Hepatocyte (in vitro differentiated cells): ENCODE measurements around the gene SLCO2A1. TPM values are rescaled to one million over a fixed set of nuclear protein-coding genes. Genes with fewer than 3 reads are reported as not detected.
A peak's percentile ranks its signal among the peaks of the same experiment; 100 is the strongest.

Experiments
- DNase-seq: peaks from one replicate; pipeline ENCODE4 v3.0.0-alpha.2; 2016; ENCODE audit warnings: low spot score
- H2AFZ ChIP-seq: fragments of 200-600 bp; sonication (generic); 2 replicates; pipeline ENCODE4 v1.6.0; 2016; ENCODE audit warnings: antibody characterized with exemption, mild to moderate bottlenecking
- H3K27ac ChIP-seq: fragments of 200-600 bp; sonication (generic); 2 replicates; pipeline ENCODE4 v1.5.1; 2016; ENCODE audit warnings: mild to moderate bottlenecking
- H3K27me3 ChIP-seq: fragments of 200-600 bp; sonication (generic); 2 replicates; pipeline ENCODE4 v1.6.1; 2016
- H3K36me3 ChIP-seq: fragments of 200-600 bp; sonication (generic); replicated peaks from 2 replicates; pipeline ENCODE4 v1.5.1; 2016; ENCODE audit warnings: low read depth; ENCODE audit not compliant: insufficient read depth
- H3K4me1 ChIP-seq: fragments of 200-600 bp; sonication (generic); 2 replicates; pipeline ENCODE4 v1.5.1; 2016; ENCODE audit warnings: mild to moderate bottlenecking, moderate library complexity; ENCODE audit not compliant: insufficient read depth
- H3K4me2 ChIP-seq: fragments of 200-600 bp; sonication (generic); 2 replicates; pipeline ENCODE4 v1.6.0; 2016
- H3K4me3 ChIP-seq: fragments of 200-600 bp; sonication (generic); 2 replicates; pipeline ENCODE4 v1.5.1; 2016; ENCODE audit warnings: mild to moderate bottlenecking
- H3K79me2 ChIP-seq: fragments of 200-600 bp; sonication (generic); 2 replicates; pipeline ENCODE4 v1.6.0; 2017; ENCODE audit warnings: mild to moderate bottlenecking
- H3K9me2 ChIP-seq: fragments of 200-600 bp; sonication (generic); replicated peaks from 2 replicates; pipeline ENCODE4 v1.6.0; 2017; ENCODE audit warnings: mild to moderate bottlenecking; ENCODE audit not compliant: insufficient read depth
- H3K9me3 ChIP-seq: fragments of 200-600 bp; sonication (generic); 2 replicates; pipeline ENCODE4 v1.5.1; 2016; ENCODE audit warnings: low read depth, mild to moderate bottlenecking
- H4K20me1 ChIP-seq: fragments of 200-600 bp; sonication (generic); 2 replicates; pipeline ENCODE4 v1.6.0; 2016; ENCODE audit warnings: mild to moderate bottlenecking; ENCODE audit not compliant: insufficient read depth, poor library complexity, severe bottlenecking
- CTCF ChIP-seq: fragments of 200-600 bp; sonication (generic); IDR thresholded peaks from 2 replicates; pipeline ENCODE4 v1.5.1; 2016; ENCODE audit warnings: antibody characterized with exemption, mild to moderate bottlenecking; ENCODE audit not compliant: poor library complexity
- EZH2 ChIP-seq: fragments of 200-600 bp; sonication (generic); IDR thresholded peaks from 2 replicates; pipeline ENCODE4 v1.6.1; 2016; ENCODE audit warnings: antibody characterized with exemption, mild to moderate bottlenecking, borderline replicate concordance
- EZH2phosphoT487 ChIP-seq: fragments of 200-600 bp; sonication (generic); IDR thresholded peaks from one replicate; pipeline ENCODE4 v1.6.1; 2018; ENCODE audit warnings: antibody characterized with exemption, mild to moderate bottlenecking, low read depth, moderate library complexity; ENCODE audit not compliant: unreplicated experiment, severe bottlenecking
- WGBS: methylation state at CpG from one replicate; pipeline ENCODE4 v1.1.6; 2016; ENCODE audit warnings: low lambda C conversion rate; ENCODE audit errors: missing lambda C conversion rate; 5-methylcytosine and 5-hydroxymethylcytosine counted together
- polyA plus RNA-seq: library from polyadenylated mRNA; unstranded; fragments of >200 nt; fragmentation: Nextera tagmentation; extraction: Ambion mirVana; gene quantifications from 2 replicates; pipeline ENCODE4 v1.2.1, GENCODE V29; 2016
- total RNA-seq: library from RNA; depleted of rRNA; stranded (reverse); fragments of >200 nt; gene quantifications from 2 replicates; pipeline ENCODE4 v1.2.3, GENCODE V29; 2014

The SLCO2A1 gene
- total and polyA plus RNA-seq, 2 experiments from 2014 or later: 2.3 to 8.4 TPM

GRCh38 chr3:134040066-134040465 is 10.3 kb upstream of the SLCO2A1 start:
- no peaks in the 10 kb centered on the region for H3K9me2 ChIP-seq
- no peak overlapping the region for H3K4me2 ChIP-seq
- no peak overlapping the region for H3K4me3 ChIP-seq
- H2AFZ ChIP-seq: no peak overlapping the region
- peak overlapping the region; percentile 98 for H3K27ac ChIP-seq
- H3K79me2 ChIP-seq: no peaks in the 10 kb centered on the region
- DNase-seq: no peak
- 91% methylated on average over 4 of the region's 4 CpGs for WGBS
- peaks cover 4% of the 10 kb centered on the region for H3K9me3 ChIP-seq
- H4K20me1 ChIP-seq: no peaks in the 10 kb centered on the region
- TF ChIP-seq EZH2phosphoT487 (no peak), CTCF (no peak), EZH2 (no peak)
- H3K27me3 ChIP-seq: no peaks in the 10 kb centered on the region
- no peaks in the 10 kb centered on the region for H3K36me3 ChIP-seq
- peaks cover 22% of the 10 kb centered on the region for H3K4me1 ChIP-seq

- peaks cover 2% of the 10 kb centered on the region for H3K9me3 ChIP-seq
- H3K36me3 ChIP-seq: no peaks in the 10 kb centered on the region
- H3K27me3 ChIP-seq: no peaks in the 10 kb centered on the region
- H3K9me2 ChIP-seq: no peaks in the 10 kb centered on the region
- no peaks in the 10 kb centered on the region for H3K79me2 ChIP-seq
- WGBS: 65% methylated on average over 8 of the region's 8 CpGs
- no peaks in the 10 kb centered on the region for H4K20me1 ChIP-seq
- peak; percentile 82 for DNase-seq
- H3K4me3 ChIP-seq: no peak overlapping the region
- TF ChIP-seq EZH2 (no peak), CTCF (peak; percentile 18)
- H2AFZ ChIP-seq: no peak overlapping the region
- H3K4me1 ChIP-seq: peaks cover 22% of the 10 kb centered on the region
- peak overlapping the region; percentile 98 for H3K27ac ChIP-seq
- H3K4me2 ChIP-seq: peak overlapping the region; percentile 25
These were observed 9.6 kb upstream of the SLCO2A1 start for GRCh38 chr3:134039161-134039862.

- H4K20me1 ChIP-seq: no peaks in the 10 kb centered on the region
- H3K9me3 ChIP-seq: no peaks in the 10 kb centered on the region
- H2AFZ ChIP-seq: no peak overlapping the region
- H3K4me1 ChIP-seq: peaks cover 22% of the 10 kb centered on the region
- H3K36me3 ChIP-seq: no peaks in the 10 kb centered on the region
- WGBS: 64% methylated on average over 8 of the region's 8 CpGs
- no peak overlapping the region for H3K4me3 ChIP-seq
- no peaks in the 10 kb centered on the region for H3K27me3 ChIP-seq
- TF ChIP-seq EZH2 (no peak), EZH2phosphoT487 (no peak), CTCF (no peak)
- DNase-seq: peak; percentile 56
- H3K27ac ChIP-seq: peak overlapping the region; percentile 98
- H3K9me2 ChIP-seq: no peaks in the 10 kb centered on the region
- H3K79me2 ChIP-seq: no peaks in the 10 kb centered on the region
- H3K4me2 ChIP-seq: peak overlapping the region; percentile 41
These were observed 9.0 kb upstream of the SLCO2A1 start for GRCh38 chr3:134038716-134039115.
